Measurements from ENCODE around the gene TPK1.

GRCh38 chr7:144738146-144738545 lies 97.7 kb downstream of the TPK1 start:
- TF ChIP-seq CTCF (IDR thresholded peaks at IDR 0.05), result no peak
- TF ChIP-seq POLR2AphosphoS5 (IDR thresholded peaks at IDR 0.05), result no peak

All from upper lobe of left lung (tissue), 4 donors.